Dermis blood vessel endothelial cell (primary cell): ENCODE results near the gene CHST11. TPM values are rescaled to one million over a fixed set of nuclear protein-coding genes. Genes with fewer than 3 reads are reported as not detected.

Source experiments
- DNase-seq: peaks from one replicate; pipeline ENCODE4 v3.0.0; 2010
- total RNA-seq: library from RNA; depleted of rRNA; stranded (reverse); fragments of >200 nt; gene quantifications from 2 replicates; pipeline ENCODE4 v1.2.3, GENCODE V29; 2014

Gene CHST11
- total RNA-seq, 1 donor from 2014 or later: 10.0 TPM

DNA sequence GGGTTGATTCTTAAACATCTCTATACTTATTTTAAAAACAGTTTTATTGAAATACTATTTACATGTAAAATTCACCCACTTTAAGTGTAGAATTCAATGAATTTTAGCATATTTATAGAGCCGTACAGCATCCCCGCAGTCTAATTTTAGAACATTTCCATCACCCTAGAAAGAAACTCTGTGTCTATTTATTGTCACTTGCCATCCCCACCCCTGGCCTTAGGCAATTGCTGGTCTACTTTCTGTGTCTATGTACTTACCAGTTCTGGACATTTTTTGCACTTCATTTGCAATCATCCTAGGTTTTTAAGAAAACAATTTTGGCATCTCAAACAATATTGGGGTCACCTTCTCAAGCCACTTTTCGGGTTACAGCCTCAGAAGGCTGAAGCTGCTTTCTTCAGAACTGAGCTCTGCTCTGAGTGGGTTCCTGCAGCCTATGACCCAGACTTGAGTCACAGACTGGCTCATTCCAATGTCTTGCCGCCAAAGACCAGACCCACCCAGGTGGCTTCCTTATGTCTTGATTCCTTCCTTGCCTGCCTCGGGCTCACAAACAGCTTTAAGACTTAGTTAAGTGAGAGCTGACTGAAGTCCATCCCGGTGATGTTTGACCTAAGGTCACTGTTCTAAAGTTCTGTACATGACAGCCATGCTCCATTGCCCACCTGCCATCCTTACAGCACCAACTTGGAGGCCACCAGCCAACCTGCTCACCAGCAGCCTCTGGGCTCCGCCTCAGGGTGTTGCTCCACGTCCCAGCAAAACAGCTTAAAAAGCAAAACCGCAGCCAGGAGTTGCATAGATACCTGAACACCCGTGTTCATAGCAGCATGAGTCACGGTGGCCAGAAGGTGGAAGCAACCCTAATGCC lies 131.5 kb downstream of the CHST11 start:
- peak; percentile 70 for DNase-seq

DNA sequence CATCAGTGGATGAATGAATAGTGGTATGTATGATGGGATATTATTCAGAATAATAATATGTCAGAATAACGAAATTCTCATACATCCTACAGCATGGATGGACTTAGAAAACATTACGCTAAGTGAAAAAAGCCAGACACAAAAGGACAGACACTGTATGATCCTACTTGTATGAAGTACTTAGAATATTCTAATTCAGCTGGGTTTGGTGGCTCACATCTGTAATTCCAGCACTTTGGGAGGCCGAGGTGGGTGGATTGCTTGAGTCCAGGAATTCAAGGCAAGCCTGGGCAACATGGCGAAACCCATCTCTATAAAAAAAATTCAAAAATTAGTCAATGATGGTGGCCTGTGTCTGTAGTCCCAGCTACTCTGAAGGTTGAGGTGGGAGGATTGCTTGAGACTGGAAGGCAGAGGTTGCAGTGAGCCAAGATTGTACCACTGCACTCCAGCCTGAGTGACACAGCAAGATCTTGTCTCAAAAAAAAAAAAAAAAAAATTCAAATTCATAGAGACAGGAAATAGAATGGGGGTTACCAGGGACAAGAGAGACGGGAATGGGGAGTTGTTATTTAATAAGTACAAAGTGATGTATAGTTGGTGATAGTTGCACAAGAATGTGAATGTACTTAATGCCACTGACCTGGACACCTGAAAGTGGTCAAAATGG lies 132.3 kb downstream of the CHST11 start:
- no peak for DNase-seq

- no peak for DNase-seq
These were observed 133.3 kb downstream of the CHST11 start for GRCh38 chr12:104590022-104590421.

DNA sequence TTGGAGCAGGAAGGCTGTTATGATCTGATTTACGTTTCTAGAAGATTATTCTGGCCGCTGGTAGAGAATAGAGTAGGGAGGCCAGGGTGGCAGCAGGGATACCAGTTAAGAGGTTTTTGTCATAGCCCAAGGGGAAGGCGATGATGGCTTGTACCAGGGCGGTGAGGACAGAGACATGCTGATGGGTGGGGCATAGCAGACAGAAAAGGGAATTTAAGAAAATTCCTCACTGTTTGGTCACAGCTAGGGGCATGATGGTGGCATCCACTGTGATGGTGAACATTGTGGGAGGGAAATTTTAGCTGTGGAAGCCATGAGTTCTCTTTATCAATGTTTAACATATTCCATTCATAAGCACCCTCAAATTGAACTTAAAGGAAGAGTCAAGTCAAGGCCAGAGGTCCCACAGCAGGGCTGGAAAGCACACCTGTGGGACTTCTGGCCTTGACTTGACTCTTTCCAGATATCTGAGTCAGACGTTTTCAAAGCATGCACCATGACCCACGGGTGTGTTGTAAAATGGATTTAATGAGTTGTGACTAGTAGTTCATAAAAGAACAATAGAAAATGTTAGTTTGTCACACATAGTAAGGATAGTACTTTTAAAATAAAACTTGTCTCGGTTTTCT lies 134.6 kb downstream of the CHST11 start:
- DNase-seq: no peak

DNA sequence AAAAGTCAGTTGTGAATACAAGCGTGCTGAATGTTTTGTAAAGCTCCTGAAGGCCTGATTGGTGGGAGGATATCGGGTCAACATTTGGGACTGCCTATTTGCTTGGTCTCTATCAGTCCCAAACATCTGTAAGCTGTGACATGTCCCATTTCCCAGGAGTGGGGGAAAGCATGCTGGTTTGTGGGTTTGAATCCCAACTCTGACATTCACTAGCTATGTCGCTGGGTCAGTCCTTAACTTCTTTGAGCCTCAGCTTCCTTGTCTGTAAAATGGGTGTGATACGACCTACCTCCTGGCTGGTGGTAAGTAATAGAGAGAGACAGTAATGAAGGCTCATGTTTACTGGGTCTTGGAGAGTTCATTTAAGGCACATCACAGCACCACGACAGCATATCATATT lies 136.7 kb downstream of the CHST11 start:
- DNase-seq: no peak

DNA sequence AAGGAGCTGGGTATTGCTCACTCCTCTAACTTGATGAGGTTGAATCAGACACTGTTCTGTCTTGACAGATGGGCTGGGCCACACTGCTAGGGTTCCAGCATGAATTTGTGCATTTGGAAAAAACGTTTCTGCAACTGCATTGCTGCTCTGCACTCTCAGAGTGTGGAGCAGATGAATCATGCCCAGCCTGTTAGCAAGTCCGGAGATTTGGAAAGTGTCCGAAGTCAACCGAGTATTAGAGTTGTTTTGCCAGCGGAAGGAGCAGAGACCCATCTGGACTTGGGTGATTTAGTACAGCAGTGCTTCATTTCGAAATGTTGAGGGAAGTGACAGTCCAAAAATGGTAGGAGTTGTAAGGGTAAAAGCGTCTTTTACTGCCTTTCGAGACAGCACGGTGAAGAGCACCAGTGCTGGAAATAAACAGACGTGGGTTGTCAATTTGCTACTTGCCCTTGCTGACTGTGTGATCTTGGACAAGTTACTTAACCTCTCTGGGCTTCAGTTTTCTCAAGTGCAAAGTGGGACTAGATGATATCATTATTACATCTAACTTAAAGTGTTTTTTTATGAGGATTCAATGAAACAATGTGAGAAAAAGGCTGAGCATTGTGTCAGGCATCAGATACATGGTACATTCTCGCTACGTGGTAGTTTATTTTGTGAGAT lies 139.5 kb downstream of the CHST11 start:
- no peak for DNase-seq

- no peak for DNase-seq
These were observed 140.4 kb downstream of the CHST11 start for GRCh38 chr12:104596898-104597843.

DNA sequence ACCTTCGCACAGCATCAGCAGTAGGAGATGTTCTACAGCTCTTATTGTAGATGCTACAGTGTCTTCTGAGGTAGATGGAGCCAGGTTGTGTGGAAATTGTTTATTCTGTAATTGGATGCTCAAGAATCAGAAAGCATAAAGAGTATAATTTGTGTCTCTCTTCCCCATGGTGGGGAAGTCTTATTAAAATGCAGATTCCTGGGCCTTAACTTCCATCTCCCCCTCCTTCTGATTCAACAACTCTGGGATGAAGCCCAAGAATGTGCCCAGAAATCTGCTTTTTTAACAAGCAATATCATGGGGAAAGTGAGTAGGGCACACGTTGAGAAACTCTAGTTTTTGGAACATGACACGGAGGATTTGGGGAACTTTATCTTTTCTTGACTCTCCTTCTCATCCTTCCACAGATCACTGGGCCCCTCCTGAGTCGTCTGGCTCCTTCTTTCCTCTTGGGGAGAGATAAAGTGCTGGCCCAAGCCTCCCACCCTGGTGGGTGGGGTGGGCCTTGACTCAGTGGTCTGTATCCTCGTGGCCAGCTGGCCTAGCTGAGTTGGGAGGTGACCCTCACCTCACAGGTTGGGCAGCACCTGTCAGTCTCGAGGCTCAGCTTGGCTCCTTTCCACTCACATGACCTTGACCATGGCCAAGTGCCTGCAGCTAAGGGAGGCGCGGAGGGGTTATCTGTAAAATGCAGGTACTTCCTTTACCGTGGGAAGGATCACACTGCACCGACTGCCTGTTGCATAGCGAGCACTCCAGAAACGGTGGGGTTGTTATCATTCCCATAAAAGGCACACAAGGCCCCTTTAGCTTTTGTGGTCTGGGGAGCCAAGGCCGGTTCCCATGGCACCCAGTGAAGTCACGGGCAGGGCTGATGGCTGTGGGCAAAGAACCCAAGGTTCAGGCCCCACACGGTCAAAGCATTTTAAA lies 141.9 kb downstream of the CHST11 start:
- peak; percentile 28 for DNase-seq

GRCh38 chr12:104599272-104600035 lies 142.7 kb downstream of the CHST11 start:
- DNase-seq: no peak

DNA sequence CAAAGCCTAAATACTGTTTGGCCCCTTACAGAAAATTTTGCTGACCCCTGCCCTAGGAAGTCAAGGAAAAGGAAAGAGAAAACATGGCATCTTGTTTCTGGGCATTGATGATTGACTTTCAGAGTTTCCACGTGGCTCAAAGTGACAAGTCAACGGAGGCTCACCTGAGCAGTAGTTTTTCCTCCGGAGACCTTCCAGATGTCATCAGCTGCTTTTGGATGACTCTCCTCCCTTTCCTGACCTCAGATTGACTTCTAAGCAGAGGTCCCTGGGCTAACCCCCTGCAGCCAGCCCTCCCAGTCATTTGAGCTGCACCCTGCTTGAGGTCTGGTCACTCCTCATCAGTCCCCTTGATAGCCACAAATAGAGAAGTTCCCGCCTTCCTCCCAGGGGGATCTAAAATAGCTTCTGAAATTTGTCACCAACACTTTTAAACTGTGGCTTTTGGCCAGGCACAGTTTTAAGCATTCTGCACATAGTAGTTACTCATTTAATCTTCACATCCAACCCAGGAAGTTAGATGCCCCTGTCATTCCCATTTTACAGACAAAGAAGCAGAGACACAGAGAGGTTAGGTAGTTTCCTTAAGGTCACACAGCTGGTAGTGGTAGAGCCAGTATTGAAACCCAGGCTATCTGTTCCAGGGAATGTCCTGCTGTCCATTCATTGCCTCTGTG lies 143.4 kb downstream of the CHST11 start:
- no peak for DNase-seq

DNA sequence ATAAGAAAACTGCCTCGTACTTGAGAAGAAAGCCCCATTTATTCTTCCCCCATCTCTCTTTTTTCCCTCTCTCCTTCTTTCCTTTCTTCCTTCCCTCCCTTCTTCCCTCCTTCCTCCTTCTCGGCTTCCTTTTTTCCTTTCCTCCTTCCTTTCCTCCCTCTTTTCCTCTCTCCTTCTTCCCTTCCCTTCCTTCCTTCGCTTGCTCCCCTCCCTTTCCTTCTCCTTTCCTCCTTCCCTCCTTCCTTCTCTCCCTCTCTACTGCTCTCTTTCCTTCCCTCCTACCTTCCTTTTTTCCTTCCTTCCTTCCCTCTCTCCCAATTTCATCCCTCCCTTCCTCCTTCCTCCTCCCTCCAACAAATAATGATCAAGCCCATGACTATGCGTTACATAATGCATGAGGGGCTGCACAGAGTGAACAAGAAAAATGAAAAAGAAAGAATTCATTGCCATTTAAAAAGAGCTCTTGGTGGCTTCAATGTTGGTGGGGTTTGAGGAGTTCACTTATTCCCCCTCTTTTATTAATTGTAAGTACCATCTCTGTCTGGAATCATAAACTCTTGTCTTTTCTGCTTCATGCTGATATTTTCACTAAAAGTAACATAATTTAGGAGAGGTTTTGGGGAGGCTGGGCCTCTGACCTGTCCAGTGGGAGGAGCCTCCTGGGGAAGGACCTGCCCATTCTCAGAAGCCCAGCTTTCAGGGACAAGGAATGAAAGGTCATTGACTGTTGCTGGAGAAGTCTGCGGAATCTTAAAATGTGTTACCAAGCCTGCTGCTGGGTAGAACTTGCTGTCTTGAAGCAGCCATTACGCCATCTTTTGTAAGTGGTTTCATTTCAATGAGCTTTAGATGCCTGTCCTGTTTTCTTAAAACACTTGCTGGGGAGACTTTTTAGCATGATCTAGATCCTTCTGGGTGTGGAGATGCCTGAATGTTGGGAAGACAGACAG lies 144.3 kb downstream of the CHST11 start:
- no peak for DNase-seq

GRCh38 chr12:104602406-104602805 lies 145.7 kb downstream of the CHST11 start:
- DNase-seq: no peak

- DNase-seq: peak; percentile 19
These were observed 146.1 kb downstream of the CHST11 start for GRCh38 chr12:104602896-104603295.

- DNase-seq: no peak
These were observed 146.8 kb downstream of the CHST11 start for GRCh38 chr12:104603545-104603973.

DNA sequence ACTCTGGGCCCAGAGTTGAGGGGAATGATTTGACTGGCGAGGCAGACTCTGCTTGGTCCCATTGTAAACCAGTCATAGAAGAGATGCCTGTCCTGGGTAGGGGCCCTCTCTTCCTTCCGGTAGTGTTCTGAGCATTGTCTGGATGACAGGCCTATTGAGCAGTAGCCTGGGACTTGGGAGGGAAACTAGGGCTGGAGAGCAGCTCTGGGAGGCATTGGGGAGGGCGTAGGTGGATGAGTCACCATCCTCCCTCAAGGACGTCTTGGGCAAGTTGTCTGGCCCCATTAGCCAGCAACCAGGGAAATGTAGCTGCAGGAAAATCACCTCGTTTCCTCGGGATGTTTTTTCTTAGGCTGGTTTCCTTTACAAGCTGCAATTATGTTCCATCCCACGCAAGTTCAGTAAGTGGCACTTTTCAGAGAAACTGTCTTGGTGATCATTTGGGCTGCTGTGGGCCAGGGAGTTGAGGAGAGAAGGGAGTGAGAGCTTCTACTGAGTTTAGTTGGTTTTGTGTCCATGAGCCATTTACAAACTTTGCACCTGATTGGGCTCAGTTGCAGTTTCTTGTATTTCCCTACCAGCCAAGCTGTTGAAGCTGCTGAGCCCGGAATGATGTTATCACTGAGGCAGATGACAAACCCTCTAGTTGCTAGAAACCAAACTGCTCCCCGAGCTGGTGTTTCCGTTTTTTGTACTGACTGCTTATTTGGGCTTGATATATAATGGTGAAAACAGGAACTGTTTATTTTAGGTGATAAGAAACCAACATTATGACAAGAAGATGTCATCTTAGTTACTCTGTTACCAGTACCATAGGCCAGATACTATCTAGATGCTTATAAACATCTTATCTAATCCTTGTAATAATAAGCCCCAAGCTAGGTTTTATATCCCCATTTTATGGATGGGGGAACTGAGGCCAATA lies 147.6 kb downstream of the CHST11 start:
- DNase-seq: peak; percentile 99

DNA sequence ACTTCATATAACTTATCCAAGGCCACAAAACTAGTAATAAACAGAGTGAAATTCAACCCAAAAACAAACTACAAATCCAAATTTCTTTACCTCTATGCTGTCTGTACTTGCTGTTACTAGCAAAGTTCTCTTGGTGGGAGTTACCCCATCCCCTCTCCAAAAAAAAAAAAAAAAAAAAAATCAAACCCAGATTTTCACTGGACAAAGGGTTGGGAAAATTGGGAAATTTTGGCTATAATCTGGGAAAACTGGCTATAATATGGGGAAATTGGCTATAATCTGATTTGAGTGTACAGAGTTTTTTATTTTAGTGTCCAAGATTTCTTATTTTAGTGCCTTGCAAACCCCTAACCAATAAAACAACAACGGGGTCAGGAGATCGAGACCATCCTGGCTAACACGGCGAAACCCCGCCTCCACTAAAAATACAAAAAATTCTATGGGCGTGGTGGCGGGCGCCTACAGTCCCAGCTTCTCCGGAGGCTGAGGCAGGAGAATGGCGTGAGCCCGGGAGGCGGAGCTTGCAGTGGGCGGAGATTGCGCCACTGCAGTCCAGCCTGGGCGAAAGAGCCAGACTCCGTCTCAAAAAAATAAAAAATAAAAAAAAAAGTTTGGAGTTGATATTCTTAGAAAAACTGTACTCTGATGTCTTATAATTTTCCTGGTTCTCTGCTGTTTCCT lies 148.4 kb downstream of the CHST11 start:
- peak; percentile 17 for DNase-seq
